OCI-LY3 (cell line): Measurements from ENCODE around the gene CAMTA1.

Experiments used
- H2AFZ ChIP-seq: fragments of 200-600, 300-600 bp; shearing (Covaris generic); 2 replicates; pipeline ENCODE4 v1.6.0; 2014; ENCODE audit warnings: antibody characterized with exemption, low read depth, low read length
- H3K27ac ChIP-seq: fragments of 200-600, 300-600 bp; sonication (generic); 2 replicates; pipeline ENCODE4 v1.5.1; 2014; ENCODE audit warnings: mild to moderate bottlenecking, low read length, moderate library complexity, mixed read lengths
- H3K27me3 ChIP-seq: fragments of 200-600, 300-600 bp; sonication (generic); 2 replicates; pipeline ENCODE4 v1.6.1; 2014; ENCODE audit warnings: low read depth, low read length, mixed read lengths
- H3K36me3 ChIP-seq: fragments of 200-600, 300-600 bp; sonication (generic); replicated peaks from 2 replicates; pipeline ENCODE3; 2014; ENCODE audit warnings: low read depth, low read length, mixed read lengths
- H3K4me1 ChIP-seq: fragments of 300-600, 200-600 bp; sonication (generic); 2 replicates; pipeline ENCODE4 v1.6.1; 2014; ENCODE audit warnings: low read length, mixed read lengths
- H3K4me2 ChIP-seq: fragments of 200-600, 300-600 bp; sonication (generic); 2 replicates; pipeline ENCODE4 v1.6.1; 2014; ENCODE audit warnings: low read length, mixed read lengths
- H3K4me3 ChIP-seq: fragments of 300-600, 200-600 bp; sonication (generic); 2 replicates; pipeline ENCODE4 v1.5.1; 2014; ENCODE audit warnings: antibody characterized with exemption, mild to moderate bottlenecking, low read length, moderate library complexity
- H3K79me2 ChIP-seq: fragments of 300-600, 200-600 bp; shearing (Covaris generic); 2 replicates; pipeline ENCODE4 v1.6.1; 2014; ENCODE audit warnings: mild to moderate bottlenecking, low read length, mixed read lengths
- H3K9ac ChIP-seq: fragments of 300-600, 200-600 bp; shearing (Covaris generic); 2 replicates; pipeline ENCODE4 v1.6.0; 2014; ENCODE audit warnings: mild to moderate bottlenecking, low read length, moderate library complexity
- H3K9me3 ChIP-seq: fragments of 200-600, 300-600 bp; shearing (Covaris generic); 2 replicates; pipeline ENCODE4 v1.6.1; 2014; ENCODE audit warnings: low read length, mixed read lengths; ENCODE audit not compliant: insufficient read depth
- H4K20me1 ChIP-seq: fragments of 200-600, 300-600 bp; sonication (generic); 2 replicates; pipeline ENCODE4 v1.6.1; 2016; ENCODE audit warnings: low read length, mixed read lengths; ENCODE audit not compliant: insufficient read depth
- EZH2phosphoT487 ChIP-seq: fragments of 200-600 bp; shearing (Covaris generic); IDR thresholded peaks from 2 replicates; pipeline ENCODE4 v1.6.1; 2018; ENCODE audit warnings: antibody characterized with exemption, mixed run types, low read depth
- TF ChIP-seq, protein P1 (sequence below): fragments of 200-600, 300-600 bp; sonication (generic); IDR thresholded peaks from 2 replicates; pipeline ENCODE4 v1.5.1; 2014; ENCODE audit warnings: antibody characterized with exemption, low read length, low read depth

The CAMTA1 gene

DNA sequence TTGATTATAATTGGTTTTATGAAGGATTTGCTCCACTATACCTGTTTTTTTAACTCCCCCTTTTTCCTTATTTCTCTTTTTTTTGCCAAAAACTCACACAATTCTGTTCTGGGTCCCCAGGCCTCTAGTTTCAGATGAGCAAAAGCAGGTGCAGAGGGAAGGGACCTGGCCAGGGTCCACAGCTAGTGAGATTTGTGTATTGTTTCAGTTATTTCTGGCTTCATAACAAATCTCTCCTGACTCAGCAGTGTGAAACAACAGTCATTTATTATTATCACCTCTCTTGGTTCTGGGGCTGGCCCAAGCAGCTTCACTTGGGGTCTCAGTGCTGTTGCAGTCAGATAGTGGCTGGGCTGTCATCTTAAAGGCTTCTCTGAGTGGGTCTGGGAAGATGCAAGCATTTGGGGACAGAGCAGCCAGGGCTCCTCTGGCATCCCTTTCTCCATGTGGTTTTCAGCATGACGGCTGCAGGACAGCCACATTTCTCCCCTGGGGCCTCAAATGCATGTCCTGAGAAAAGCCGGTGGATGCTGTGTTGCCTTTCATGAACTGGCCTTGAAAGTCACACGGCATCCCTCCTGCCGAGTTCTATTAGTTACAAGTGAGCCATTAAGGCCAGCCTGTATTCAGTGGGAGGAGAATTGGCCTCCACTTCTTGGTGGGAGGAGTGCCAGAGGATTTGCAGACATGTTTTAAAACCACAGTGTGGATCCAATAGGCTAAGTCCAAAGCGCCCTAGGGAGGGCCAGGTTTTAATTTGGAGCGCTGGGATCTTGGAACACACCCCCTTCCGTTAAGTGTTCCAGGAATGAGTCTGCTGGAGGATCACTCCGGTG lies 137.1 kb downstream of the CAMTA1 start:
- no peak for TF ChIP-seq EZH2phosphoT487
- TF ChIP-seq, protein P1, sequence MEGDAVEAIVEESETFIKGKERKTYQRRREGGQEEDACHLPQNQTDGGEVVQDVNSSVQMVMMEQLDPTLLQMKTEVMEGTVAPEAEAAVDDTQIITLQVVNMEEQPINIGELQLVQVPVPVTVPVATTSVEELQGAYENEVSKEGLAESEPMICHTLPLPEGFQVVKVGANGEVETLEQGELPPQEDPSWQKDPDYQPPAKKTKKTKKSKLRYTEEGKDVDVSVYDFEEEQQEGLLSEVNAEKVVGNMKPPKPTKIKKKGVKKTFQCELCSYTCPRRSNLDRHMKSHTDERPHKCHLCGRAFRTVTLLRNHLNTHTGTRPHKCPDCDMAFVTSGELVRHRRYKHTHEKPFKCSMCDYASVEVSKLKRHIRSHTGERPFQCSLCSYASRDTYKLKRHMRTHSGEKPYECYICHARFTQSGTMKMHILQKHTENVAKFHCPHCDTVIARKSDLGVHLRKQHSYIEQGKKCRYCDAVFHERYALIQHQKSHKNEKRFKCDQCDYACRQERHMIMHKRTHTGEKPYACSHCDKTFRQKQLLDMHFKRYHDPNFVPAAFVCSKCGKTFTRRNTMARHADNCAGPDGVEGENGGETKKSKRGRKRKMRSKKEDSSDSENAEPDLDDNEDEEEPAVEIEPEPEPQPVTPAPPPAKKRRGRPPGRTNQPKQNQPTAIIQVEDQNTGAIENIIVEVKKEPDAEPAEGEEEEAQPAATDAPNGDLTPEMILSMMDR: no peak
- Histone ChIP-seq H3K4me3 (no peak overlapping the region), H3K36me3 (no peaks in the 10 kb centered on the region), H3K9ac (no peak overlapping the region), H3K4me1 (no peaks in the 10 kb centered on the region), H3K9me3 (no peaks in the 10 kb centered on the region), H3K27ac (no peak overlapping the region), H3K4me2 (no peak overlapping the region), H3K27me3 (no peaks in the 10 kb centered on the region), H3K79me2 (no peaks in the 10 kb centered on the region), H2AFZ (no peak overlapping the region), H4K20me1 (no peaks in the 10 kb centered on the region)

DNA sequence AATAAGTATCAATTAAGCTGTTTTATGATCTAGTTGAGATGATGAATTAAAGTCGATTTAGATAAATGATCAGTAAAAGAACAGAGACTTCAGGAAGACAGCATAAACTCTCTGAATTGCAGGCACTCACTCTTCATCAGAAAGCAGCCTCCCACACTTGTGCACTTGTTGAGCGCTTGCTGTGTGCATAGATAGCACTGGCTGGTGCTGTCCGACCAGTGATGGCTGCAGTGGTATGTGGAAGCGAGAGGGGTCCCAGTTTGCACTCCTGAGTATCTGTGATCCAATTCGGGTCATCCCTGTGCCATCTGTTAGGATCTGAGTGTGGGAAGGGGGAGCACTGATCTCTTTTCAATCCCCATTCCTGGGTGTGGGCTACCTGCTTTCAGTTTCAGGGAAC lies 137.8 kb downstream of the CAMTA1 start:
- Histone ChIP-seq H3K79me2 (no peaks in the 10 kb centered on the region), H3K27ac (no peak overlapping the region), H3K9ac (no peak overlapping the region), H4K20me1 (no peaks in the 10 kb centered on the region), H3K4me3 (no peak overlapping the region), H3K27me3 (no peaks in the 10 kb centered on the region), H2AFZ (no peak overlapping the region), H3K36me3 (no peaks in the 10 kb centered on the region), H3K4me2 (no peak overlapping the region), H3K9me3 (no peaks in the 10 kb centered on the region), H3K4me1 (no peaks in the 10 kb centered on the region)
- TF ChIP-seq, protein P1: no peak
- TF ChIP-seq EZH2phosphoT487: no peak

DNA sequence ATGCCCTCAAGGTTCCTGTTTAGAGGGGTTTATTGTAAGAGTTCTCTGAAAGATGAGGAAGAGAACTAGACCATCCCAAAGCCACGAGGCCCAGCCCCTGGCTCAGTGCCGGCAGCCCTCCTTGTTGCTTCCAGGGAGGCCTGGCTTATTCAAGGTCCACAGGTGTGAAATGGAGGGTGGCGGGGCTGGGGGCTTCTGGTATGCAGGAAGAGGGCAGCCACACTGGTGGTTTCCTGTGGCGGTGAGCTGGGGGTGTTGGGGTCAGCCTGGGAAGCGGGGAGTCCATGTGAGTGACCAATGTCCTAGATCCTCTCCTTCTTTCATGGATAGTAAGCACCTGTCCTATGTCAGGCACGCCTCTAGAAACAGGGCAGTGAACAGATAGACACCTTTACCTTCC lies 138.2 kb downstream of the CAMTA1 start:
- H3K27ac ChIP-seq: no peak overlapping the region
- no peak for TF ChIP-seq EZH2phosphoT487
- TF ChIP-seq, protein P1: no peak
- no peaks in the 10 kb centered on the region for H3K27me3 ChIP-seq
- H3K36me3 ChIP-seq: no peaks in the 10 kb centered on the region
- no peak overlapping the region for H3K4me2 ChIP-seq
- no peak overlapping the region for H3K4me3 ChIP-seq
- H3K4me1 ChIP-seq: no peaks in the 10 kb centered on the region
- no peak overlapping the region for H2AFZ ChIP-seq
- H4K20me1 ChIP-seq: no peaks in the 10 kb centered on the region
- no peaks in the 10 kb centered on the region for H3K9me3 ChIP-seq
- no peaks in the 10 kb centered on the region for H3K79me2 ChIP-seq
- H3K9ac ChIP-seq: no peak overlapping the region

DNA sequence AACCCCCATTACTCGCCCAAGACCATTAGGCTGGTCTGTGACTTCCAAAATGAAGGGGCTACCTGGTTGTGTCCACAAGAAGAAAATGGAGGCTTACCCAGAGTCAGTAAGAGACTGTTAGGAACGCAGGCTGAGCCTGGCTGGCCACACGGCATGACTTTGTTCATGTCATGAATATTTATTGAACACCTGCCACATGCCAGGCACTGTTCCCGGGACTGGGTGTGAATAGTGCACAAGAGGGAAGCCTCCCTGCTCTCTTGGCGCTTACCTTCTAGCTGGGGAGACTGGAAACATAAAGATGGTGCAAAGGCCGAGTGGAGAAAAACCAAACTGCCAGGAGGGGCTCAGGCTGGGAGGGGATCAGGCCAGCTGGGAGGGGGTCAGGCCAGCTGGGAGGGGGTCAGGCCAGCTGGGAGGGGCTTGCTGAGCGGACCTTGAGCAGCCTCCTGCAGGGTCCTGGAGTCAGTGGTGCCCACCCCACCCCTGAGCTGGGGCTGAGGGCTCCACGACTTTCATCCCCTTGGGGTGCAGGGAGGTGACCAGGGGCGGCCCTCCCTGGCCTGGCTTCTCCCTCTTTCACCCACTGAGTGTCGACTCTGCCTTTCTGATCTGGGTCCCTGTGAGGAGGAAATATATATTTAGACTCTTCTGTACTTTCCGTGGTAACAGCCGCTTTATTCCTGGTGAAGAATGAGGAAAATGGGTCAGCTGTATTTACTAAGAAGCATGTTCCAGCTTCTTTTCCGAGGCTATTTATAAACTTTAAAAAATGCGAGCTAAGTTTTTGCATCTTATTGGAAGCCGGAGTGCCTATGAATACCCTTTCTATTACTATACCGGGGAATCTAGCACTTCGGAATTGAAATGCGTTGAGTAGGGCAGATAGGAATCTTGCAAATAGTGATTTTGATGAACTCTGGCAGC lies 139.0 kb downstream of the CAMTA1 start:
- Histone ChIP-seq H3K4me3 (no peak overlapping the region), H3K9ac (no peak overlapping the region), H3K36me3 (no peaks in the 10 kb centered on the region), H2AFZ (no peak overlapping the region), H3K27me3 (no peaks in the 10 kb centered on the region), H3K79me2 (no peaks in the 10 kb centered on the region), H4K20me1 (no peaks in the 10 kb centered on the region), H3K9me3 (no peaks in the 10 kb centered on the region), H3K4me2 (no peak overlapping the region), H3K27ac (no peak overlapping the region), H3K4me1 (no peaks in the 10 kb centered on the region)
- TF ChIP-seq EZH2phosphoT487: no peak
- TF ChIP-seq, protein P1: no peak
